Neuron (in vitro differentiated cells): ENCODE data around the gene SLC30A3.
"Not testable (repeated sequence)": the region's sequence is repeated elsewhere in the genome, so short reads cannot be mapped to it uniquely, and the experiment has no call there.

Experiments used
- H2AFZ ChIP-seq: one replicate; pipeline ENCODE4 v1.6.1; 2013; ENCODE audit warnings: low read depth, mild to moderate bottlenecking, inconsistent platforms, low read length, moderate library complexity
- H3K27me3 ChIP-seq: one replicate; pipeline ENCODE4 v1.6.1; 2013; ENCODE audit warnings: low read length; ENCODE audit not compliant: insufficient read depth
- H3K36me3 ChIP-seq: one replicate; pipeline ENCODE4 v1.6.1; 2013; ENCODE audit warnings: low read length; ENCODE audit not compliant: insufficient read depth
- H3K4me1 ChIP-seq: one replicate; pipeline ENCODE4 v1.6.1; 2013; ENCODE audit warnings: low read length; ENCODE audit not compliant: insufficient read depth
- H3K4me3 ChIP-seq: 2 replicates; pipeline ENCODE4 v1.5.1; 2013; ENCODE audit warnings: mild to moderate bottlenecking, low read length, moderate library complexity
- H3K9me3 ChIP-seq: one replicate; pipeline ENCODE4 v1.6.1; 2013; ENCODE audit warnings: low read length

The SLC30A3 gene

GRCh38 chr2:27280826-27281225 is 18.0 kb upstream of the SLC30A3 start:
- no peaks in the 10 kb centered on the region for H3K9me3 ChIP-seq
- H3K36me3 ChIP-seq = no peaks in the 10 kb centered on the region
- H3K4me3 ChIP-seq = no peak overlapping the region
- peaks cover 59% of the 10 kb centered on the region for H3K27me3 ChIP-seq
- H2AFZ ChIP-seq = no peak overlapping the region
- H3K4me1 ChIP-seq = peaks cover 2% of the 10 kb centered on the region

GRCh38 chr2:27278010-27278409 is 15.2 kb upstream of the SLC30A3 start:
- Histone ChIP-seq H3K36me3 (no peaks in the 10 kb centered on the region), H3K4me1 (peaks cover 2% of the 10 kb centered on the region), H3K27me3 (peaks cover 50% of the 10 kb centered on the region), H3K9me3 (no peaks in the 10 kb centered on the region), H3K4me3 (no peak overlapping the region), H2AFZ (no peak overlapping the region)

- no peaks in the 10 kb centered on the region for H3K9me3 ChIP-seq
- no peak within 1 kb of the TSS for H3K4me3 ChIP-seq
- H3K4me1 ChIP-seq = no peaks in the 10 kb centered on the region
- H3K36me3 ChIP-seq = no peaks in the 10 kb centered on the region
- H2AFZ ChIP-seq = no peak within 1 kb of the TSS
- H3K27me3 ChIP-seq = peaks cover 44% of the 10 kb centered on the region
Measured at GRCh38 chr2:27275211-27276150, 12.6 kb upstream of the SLC30A3 start, which contains the start of gene DNAJC5G. TSS of gene DNAJC5G (plus strand) at chr2:27275433. CDS start at chr2:27276729, 1,296 bp downstream.

- H3K27me3 ChIP-seq = peaks cover 58% of the 10 kb centered on the region
- not testable (repeated sequence) for H2AFZ ChIP-seq, H3K9me3 ChIP-seq, H3K36me3 ChIP-seq, H3K4me1 ChIP-seq, H3K4me3 ChIP-seq
Measured at GRCh38 chr2:27272537-27273522, 10.0 kb upstream of the SLC30A3 start.

- Histone ChIP-seq H3K4me3 (no peak overlapping the region), H3K27me3 (peaks cover 62% of the 10 kb centered on the region), H3K9me3 (no peaks in the 10 kb centered on the region)
Measured at GRCh38 chr2:27271631-27272340, 8.9 kb upstream of the SLC30A3 start.

GRCh38 chr2:27270670-27271069 is 7.8 kb upstream of the SLC30A3 start:
- Histone ChIP-seq H3K4me3 (no peak overlapping the region), H3K36me3 (no peaks in the 10 kb centered on the region), H3K4me1 (no peaks in the 10 kb centered on the region), H3K27me3 (peaks cover 65% of the 10 kb centered on the region), H2AFZ (no peak overlapping the region), H3K9me3 (no peaks in the 10 kb centered on the region)

More at GRCh38 chr2:27271631-27272340, 8.9 kb upstream of the SLC30A3 start:
- H3K4me1 ChIP-seq = no peaks in the 10 kb centered on the region
- H3K36me3 ChIP-seq = no peaks in the 10 kb centered on the region
- H2AFZ ChIP-seq = no peak overlapping the region

- Histone ChIP-seq H3K9me3 (no peaks in the 10 kb centered on the region), H3K4me3 (no peak overlapping the region), H3K36me3 (no peaks in the 10 kb centered on the region), H3K4me1 (no peaks in the 10 kb centered on the region), H2AFZ (no peak overlapping the region), H3K27me3 (peaks cover 65% of the 10 kb centered on the region)
Measured at GRCh38 chr2:27270131-27270530, 7.3 kb upstream of the SLC30A3 start.

GRCh38 chr2:27268296-27268695 is 5.4 kb upstream of the SLC30A3 start:
- not testable (repeated sequence) for H2AFZ ChIP-seq, H3K4me3 ChIP-seq, H3K9me3 ChIP-seq, H3K36me3 ChIP-seq
- Histone ChIP-seq H3K4me1 (peaks cover 11% of the 10 kb centered on the region), H3K27me3 (peaks cover 75% of the 10 kb centered on the region)

- Histone ChIP-seq H3K36me3 (no peaks in the 10 kb centered on the region), H3K4me3 (no peak overlapping the region), H3K9me3 (no peaks in the 10 kb centered on the region)
Measured at GRCh38 chr2:27265536-27265870, 2.7 kb upstream of the SLC30A3 start.

GRCh38 chr2:27264753-27265535 is 2.1 kb upstream of the SLC30A3 start:
- H2AFZ ChIP-seq = peak overlapping the region; percentile 64
- H3K36me3 ChIP-seq = no peaks in the 10 kb centered on the region
- no peaks in the 10 kb centered on the region for H3K9me3 ChIP-seq
- H3K27me3 ChIP-seq = peaks cover 81% of the 10 kb centered on the region
- peak overlapping the region; percentile 40 for H3K4me3 ChIP-seq
- peaks cover 14% of the 10 kb centered on the region for H3K4me1 ChIP-seq

More at GRCh38 chr2:27265536-27265870, 2.7 kb upstream of the SLC30A3 start:
- Histone ChIP-seq H2AFZ (no peak overlapping the region), H3K27me3 (peaks cover 80% of the 10 kb centered on the region), H3K4me1 (peaks cover 14% of the 10 kb centered on the region)

- Histone ChIP-seq H3K9me3 (no peaks in the 10 kb centered on the region), H2AFZ (peak overlapping the region; percentile 64), H3K36me3 (no peaks in the 10 kb centered on the region), H3K4me1 (peaks cover 14% of the 10 kb centered on the region), H3K27me3 (peaks cover 82% of the 10 kb centered on the region), H3K4me3 (peak overlapping the region; percentile 40)
Measured at GRCh38 chr2:27264253-27264752, 1.5 kb upstream of the SLC30A3 start.
